Tibial nerve (tissue), 4 donors: ENCODE results near the gene ZFYVE1. TPM values are rescaled to one million over a fixed set of nuclear protein-coding genes. Genes with fewer than 3 reads are reported as not detected.
"Not testable (repeated sequence)": the region's sequence is repeated elsewhere in the genome, so short reads cannot be mapped to it uniquely, and the experiment has no call there.

Experiments used
- DNase-seq, 2 donors: peaks; one replicate each; pipeline ENCODE4 v3.0.0-alpha.2; 2019; ENCODE audit warnings: low spot score in 2 of 2
- H3K27ac ChIP-seq, 4 donors: fragments of 200-600 bp; sonication (generic) in 3 of 4; one replicate each; pipeline ENCODE4 v1.5.1; 2017 to 2019; ENCODE audit warnings: mild to moderate bottlenecking in 1 of 4
- H3K27me3 ChIP-seq, 2 donors: fragments of 200-600 bp; sonication (generic) in 1 of 2; one replicate each; pipeline versions ENCODE4 v1.5.1 to v1.6.0; 2017 to 2019
- H3K36me3 ChIP-seq, 3 donors: fragments of 200-600 bp; sonication (generic); one replicate each; pipeline ENCODE4 v1.5.1; 2018 to 2019
- H3K4me1 ChIP-seq, 4 donors: fragments of 200-600 bp; sonication (generic) in 3 of 4; one replicate each; pipeline ENCODE4 v1.5.1; 2017 to 2019
- H3K4me3 ChIP-seq, 4 donors: fragments of 200-600 bp; sonication (generic) in 3 of 4; one replicate each; pipeline ENCODE4 v1.5.1; 2017 to 2019; ENCODE audit warnings: mild to moderate bottlenecking in 1 of 4, moderate library complexity in 1 of 4
- H3K9me3 ChIP-seq, 4 donors: fragments of 200-600 bp; sonication (generic) in 3 of 4; one replicate each; pipeline ENCODE4 v1.5.1; 2017 to 2019
- EP300 ChIP-seq, 2 donors: sonication (generic); formaldehyde crosslinking; IDR thresholded peaks; one replicate each; pipeline ENCODE4 v1.6.1; 2017; ENCODE audit warnings: antibody characterized with exemption in 2 of 2, mild to moderate bottlenecking in 1 of 2
- POLR2A ChIP-seq, 2 donors: fragments of 450-650 bp; IDR thresholded peaks; one replicate each; pipeline ENCODE4 v1.6.1; 2017; ENCODE audit warnings: antibody characterized with exemption in 2 of 2, mild to moderate bottlenecking in 2 of 2, moderate library complexity in 2 of 2
- WGBS, 2 donors: methylation state at CpG; one replicate each; pipeline ENCODE4 v1.1.5; 2018; 5-methylcytosine and 5-hydroxymethylcytosine counted together
- total RNA-seq, 4 donors: library from RNA; depleted of rRNA; stranded (reverse); fragments of >200 nt; gene quantifications; one replicate each; pipeline ENCODE4 v1.1.0, GENCODE V29; 2016
- TF ChIP-seq, protein P1 (sequence below), 5 experiments: fragments of 200-600 bp in 3 of 5; fragments of 450-650 bp in 2 of 5; sonication (generic) in 3 of 5; IDR thresholded peaks; one replicate each; pipeline ENCODE4 v1.5.1; 2016 to 2019; ENCODE audit warnings: antibody characterized with exemption in 5 of 5, mild to moderate bottlenecking in 3 of 5, moderate library complexity in 2 of 5

ZFYVE1 gene
- total RNA-seq, 4 donors from 2014 or later, result 16.5 to 30.3 (median 23.0) TPM

DNA sequence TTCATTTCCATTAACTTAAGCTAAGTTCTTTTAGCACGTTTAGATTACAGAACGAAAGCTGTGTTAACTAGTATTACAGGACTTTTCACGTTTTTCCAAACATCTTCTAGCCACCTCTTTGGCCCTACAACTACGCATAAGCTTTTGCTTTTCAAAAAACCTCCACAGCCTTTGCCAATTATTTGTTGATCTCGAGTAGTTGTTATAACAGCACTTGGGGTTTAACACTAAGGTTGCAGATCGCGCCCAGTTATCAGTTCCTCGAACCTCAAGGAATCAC, 31.0 kb upstream of the ZFYVE1 start:
- Histone ChIP-seq H3K27ac (peak overlapping the region; percentile 74 to 97 (median 92)), H3K27me3 (no peaks in the 10 kb centered on the region), H3K4me3 (peak overlapping the region; percentile 19 to 85 (median 66)), H3K36me3 (no peaks in the 10 kb centered on the region), H3K4me1 (peaks cover 0 to 42% (median 15%) of the 10 kb centered on the region in 4 donors), H3K9me3 (no peaks in the 10 kb centered on the region)
- TF ChIP-seq, protein P1, sequence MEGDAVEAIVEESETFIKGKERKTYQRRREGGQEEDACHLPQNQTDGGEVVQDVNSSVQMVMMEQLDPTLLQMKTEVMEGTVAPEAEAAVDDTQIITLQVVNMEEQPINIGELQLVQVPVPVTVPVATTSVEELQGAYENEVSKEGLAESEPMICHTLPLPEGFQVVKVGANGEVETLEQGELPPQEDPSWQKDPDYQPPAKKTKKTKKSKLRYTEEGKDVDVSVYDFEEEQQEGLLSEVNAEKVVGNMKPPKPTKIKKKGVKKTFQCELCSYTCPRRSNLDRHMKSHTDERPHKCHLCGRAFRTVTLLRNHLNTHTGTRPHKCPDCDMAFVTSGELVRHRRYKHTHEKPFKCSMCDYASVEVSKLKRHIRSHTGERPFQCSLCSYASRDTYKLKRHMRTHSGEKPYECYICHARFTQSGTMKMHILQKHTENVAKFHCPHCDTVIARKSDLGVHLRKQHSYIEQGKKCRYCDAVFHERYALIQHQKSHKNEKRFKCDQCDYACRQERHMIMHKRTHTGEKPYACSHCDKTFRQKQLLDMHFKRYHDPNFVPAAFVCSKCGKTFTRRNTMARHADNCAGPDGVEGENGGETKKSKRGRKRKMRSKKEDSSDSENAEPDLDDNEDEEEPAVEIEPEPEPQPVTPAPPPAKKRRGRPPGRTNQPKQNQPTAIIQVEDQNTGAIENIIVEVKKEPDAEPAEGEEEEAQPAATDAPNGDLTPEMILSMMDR (IDR thresholded peaks at IDR 0.05), result no peak
- TF ChIP-seq POLR2A (IDR thresholded peaks at IDR 0.05), result no peak
- WGBS, 2 donors, result 5 to 9% methylated on average over 8 of the region's 8 CpGs
- DNase-seq, result no peak

DNA sequence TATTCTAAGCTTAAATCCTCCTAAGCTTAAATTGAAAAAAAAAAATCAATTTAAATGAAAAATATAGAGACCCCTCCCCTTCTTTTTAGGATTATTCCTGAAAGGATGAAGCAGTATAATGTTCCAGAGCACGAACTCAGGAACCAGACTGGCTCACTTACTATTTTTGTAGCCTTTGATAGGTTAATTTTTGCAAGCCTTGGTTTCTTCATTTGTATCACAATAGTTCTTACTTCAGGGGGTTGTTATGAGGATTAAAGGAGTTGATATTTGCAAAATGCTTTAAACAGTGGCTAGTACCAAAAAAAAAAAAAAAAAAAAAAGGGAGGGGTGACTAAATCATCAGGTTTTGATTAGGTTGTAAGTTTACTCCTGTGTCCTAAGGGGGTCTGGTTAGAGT, 28.3 kb upstream of the ZFYVE1 start:
- DNase-seq, result no peak
- Histone ChIP-seq H3K27ac (no peak overlapping the region), H3K36me3 (no peaks in the 10 kb centered on the region), H3K27me3 (no peaks in the 10 kb centered on the region), H3K4me1 (peaks cover 0 to 17% (median 7%) of the 10 kb centered on the region in 4 donors), H3K9me3 (no peaks in the 10 kb centered on the region), H3K4me3 (no peak overlapping the region)
- WGBS, 2 donors, result 76 to 84% methylated on average over 1 of the region's 1 CpG
- TF ChIP-seq EP300 (IDR thresholded peaks at IDR 0.05) (no peak), POLR2A (IDR thresholded peaks at IDR 0.05) (no peak)
- TF ChIP-seq, protein P1 (IDR thresholded peaks at IDR 0.05), result no peak

DNA sequence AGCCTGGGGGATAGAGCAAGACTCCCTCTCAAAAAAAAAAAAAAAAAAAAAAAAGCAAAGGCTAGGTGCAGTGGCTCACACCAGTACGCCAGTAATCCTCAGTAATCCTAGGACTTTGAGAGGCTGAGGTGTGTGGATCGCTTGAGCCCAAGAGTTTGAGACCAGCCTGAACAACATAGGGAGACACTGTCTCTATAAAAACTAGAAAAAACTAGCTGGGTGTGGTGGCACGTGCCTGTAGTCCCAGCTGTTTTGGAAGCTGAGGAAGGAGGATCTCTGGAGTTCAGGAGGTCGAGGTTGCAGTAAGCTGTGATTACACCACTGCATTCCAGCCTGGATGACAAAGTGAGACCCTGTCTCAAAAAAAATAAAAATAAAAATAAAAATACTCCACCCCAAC, 22.5 kb upstream of the ZFYVE1 start:
- DNase-seq, result no peak
- Histone ChIP-seq H3K4me1 (no peaks in the 10 kb centered on the region), H3K36me3 (no peaks in the 10 kb centered on the region), H3K27me3 (no peaks in the 10 kb centered on the region), H3K9me3 (no peaks in the 10 kb centered on the region), H3K4me3 (no peak overlapping the region), H3K27ac (no peak overlapping the region)
- no peak for TF ChIP-seq POLR2A (IDR thresholded peaks at IDR 0.05)
- TF ChIP-seq, protein P1 (IDR thresholded peaks at IDR 0.05), result no peak
- WGBS, 2 donors, result 51 to 56% methylated on average over 4 of the region's 4 CpGs

DNA sequence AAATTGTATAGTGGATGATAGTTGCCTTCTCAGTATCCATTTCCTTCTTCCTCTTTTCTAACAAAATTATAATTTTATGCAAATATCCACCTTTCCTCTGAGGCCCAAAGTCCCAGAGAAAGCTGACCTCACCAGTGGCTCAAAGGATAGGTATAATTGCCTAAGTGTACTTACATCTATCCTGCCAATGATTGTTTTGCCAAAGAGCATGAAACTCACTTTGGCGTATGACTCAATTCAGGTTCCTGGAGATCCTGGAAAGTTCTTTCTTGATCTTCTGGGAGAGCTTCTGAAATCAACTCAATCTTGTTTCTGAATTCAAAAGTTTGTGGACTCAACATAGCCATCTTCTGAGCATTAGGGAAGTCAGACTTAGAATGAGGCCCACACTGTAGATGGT, 20.9 kb upstream of the ZFYVE1 start:
- no peak for TF ChIP-seq EP300 (IDR thresholded peaks at IDR 0.05)
- no peak for TF ChIP-seq POLR2A (IDR thresholded peaks at IDR 0.05)
- TF ChIP-seq, protein P1 (IDR thresholded peaks at IDR 0.05), result no peak
- no peaks in the 10 kb centered on the region for H3K4me1 ChIP-seq
- H3K27ac ChIP-seq, result no peak overlapping the region
- no peaks in the 10 kb centered on the region for H3K27me3 ChIP-seq
- DNase-seq, result no peak
- WGBS, 2 donors, result 87 to 97% methylated on average over 1 of the region's 1 CpG
- no peaks in the 10 kb centered on the region for H3K36me3 ChIP-seq
- H3K4me3 ChIP-seq, result no peak overlapping the region
- H3K9me3 ChIP-seq, result no peaks in the 10 kb centered on the region

DNA sequence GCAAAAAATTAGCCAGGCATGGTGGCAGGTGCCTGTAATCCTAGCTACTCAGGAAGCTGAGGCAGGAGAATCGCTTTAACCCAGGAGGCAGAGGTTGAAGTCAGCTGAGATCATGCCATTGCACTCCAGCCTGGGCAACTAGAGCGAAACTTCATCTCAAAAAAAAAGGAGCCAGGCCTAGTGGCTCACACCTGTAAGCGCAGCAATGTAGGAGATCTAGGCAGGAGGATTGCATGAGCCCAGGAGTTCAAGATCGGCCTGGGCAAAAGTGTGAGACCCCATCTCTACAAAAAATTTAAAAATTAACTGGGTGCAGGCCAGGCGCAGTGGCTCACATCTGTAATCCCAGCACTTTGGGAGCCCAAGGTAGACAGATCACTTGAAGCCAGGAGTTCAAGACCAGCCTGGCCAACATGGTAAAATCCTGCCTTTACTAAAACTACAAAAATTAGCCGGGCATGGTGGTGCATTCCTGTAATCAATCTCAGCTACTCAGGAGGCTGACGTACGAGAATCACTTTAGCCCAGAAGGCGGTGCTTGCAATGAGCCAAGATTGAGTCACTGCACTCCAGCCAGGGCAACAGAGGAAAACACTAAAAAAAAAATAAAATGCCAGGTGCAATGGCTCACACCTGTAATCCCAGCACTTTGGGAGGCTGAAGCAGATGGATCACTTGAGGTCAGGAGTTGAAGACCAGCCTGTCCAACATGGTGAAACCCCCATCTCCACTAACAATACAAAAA, 10.0 kb upstream of the ZFYVE1 start:
- H3K36me3 ChIP-seq, DNase-seq: not testable (repeated sequence)

DNA sequence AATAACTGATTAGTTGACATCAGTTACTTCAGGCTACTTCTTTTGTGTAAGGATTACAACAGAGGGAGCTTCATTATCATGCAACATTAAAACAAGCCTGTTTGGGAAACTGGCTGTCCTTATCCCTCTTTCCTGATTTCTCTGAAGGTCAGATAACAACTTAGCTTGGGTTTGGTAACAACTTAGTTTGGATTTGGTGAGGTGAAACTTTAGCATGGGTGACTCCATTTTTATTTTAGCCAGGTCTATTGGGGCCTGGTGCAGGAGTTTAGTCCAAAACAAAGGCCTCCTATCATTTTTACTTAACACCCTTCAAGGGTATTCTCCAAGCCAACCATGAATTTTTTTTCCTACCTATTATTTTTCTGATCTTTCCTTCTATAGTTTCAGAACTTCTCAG, 1.1 kb upstream of the ZFYVE1 start:
- Histone ChIP-seq H3K36me3 (peaks cover 0 to 14% (median 4%) of the 10 kb centered on the region in 3 donors), H3K27me3 (no peaks in the 10 kb centered on the region), H3K27ac (no peak overlapping the region), H3K4me3 (no peak overlapping the region), H3K9me3 (no peaks in the 10 kb centered on the region), H3K4me1 (peaks cover 0 to 34% (median 8%) of the 10 kb centered on the region in 4 donors)
- no peak for DNase-seq
- TF ChIP-seq, protein P1 (IDR thresholded peaks at IDR 0.05), result no peak
- no peak for TF ChIP-seq EP300 (IDR thresholded peaks at IDR 0.05)
- TF ChIP-seq POLR2A (IDR thresholded peaks at IDR 0.05), result no peak

More for the DNA sequence above, 10.0 kb upstream of the ZFYVE1 start:
- H3K27me3 ChIP-seq, H3K27ac ChIP-seq, H3K4me3 ChIP-seq, H3K4me1 ChIP-seq, H3K9me3 ChIP-seq: not testable (repeated sequence)
- WGBS, 2 donors, result 89 to 90% methylated on average over 9 of the region's 9 CpGs
